Glomerular visceral epithelial cell (primary cell): Measurements from ENCODE around the gene SYCP2.
"Not testable (repeated sequence)": the region's sequence is repeated elsewhere in the genome, so short reads cannot be mapped to it uniquely, and the experiment has no call there.

Experiments used
- DNase-seq: peaks from one replicate; pipeline ENCODE4 v3.0.0-alpha.2; 2016; ENCODE audit errors: extremely low spot score

SYCP2 gene

DNA sequence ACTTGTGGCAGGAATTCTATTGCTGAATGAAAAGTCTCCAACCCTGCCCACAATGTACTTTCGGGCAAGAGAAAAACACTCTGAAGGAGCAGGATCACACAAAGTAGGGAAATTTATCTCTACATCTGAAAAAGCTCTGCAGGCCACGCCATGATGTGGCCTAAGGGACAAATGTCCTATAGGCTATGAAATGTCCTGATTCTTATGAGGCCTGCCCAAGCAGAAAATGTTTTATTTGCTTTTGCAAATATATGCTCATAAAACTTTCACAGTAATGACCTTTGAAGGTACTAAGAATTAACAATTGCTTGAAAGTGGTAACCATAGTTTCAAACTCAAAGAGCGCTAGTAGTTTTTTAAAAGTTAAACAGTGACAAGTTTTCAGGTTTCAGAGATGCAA is 31.0 kb downstream of the SYCP2 start:
- no peak for DNase-seq

DNA sequence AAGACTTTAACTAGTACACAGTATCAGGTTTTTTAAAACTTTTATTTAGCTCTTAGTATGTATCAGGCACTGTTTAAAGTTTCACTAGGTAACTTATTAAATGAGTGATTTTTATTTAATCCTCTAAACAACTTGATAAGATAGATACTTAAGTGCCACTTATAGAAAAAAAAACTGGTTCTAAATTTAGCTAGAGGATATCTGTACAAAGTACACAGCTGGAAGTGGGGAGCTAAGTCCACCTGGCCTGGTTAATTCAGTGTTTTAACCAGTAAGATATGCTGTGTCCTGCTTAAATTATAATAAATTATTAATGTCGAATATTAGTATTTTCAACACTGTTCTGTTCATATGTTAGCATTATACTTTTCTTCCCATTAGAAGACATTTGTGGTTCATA is 37.5 kb downstream of the SYCP2 start:
- no peak for DNase-seq

DNA sequence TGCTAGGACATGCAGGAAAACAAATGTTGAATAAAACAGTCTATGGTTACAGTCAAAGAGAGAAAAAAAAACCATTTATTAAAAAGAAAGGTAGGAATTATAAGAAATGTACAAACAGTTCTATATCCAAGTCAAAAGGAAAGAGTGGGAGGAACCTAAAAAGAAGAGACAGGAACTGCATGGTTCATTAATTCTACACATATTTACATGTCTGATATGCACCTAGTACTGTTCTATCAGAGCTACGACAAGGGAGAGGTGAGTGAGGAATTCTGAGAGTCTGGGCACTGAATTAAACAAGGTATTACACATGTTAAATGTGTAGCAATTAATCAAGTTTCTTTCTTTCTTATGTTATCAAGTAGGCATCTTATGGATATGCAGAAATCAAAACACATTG is 41.9 kb downstream of the SYCP2 start:
- no peak for DNase-seq

DNA sequence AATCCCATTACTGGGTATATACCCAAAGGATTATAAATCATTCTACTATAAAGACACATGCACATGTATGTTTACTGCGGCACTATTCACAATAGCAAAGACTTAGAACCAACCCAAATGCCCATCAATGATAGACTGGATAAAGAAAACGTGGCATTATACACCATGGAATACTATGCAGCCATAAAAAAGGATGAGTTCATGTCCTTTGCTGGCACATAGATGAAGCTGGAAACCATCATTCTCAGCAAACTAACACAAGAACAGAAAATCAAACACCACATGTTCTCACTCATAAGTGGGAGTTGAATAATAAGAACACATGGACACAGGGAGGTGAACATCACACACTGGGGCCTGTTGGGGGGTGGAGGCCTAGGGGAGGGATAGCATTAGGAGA is 43.4 kb downstream of the SYCP2 start:
- not testable (repeated sequence) for DNase-seq

DNA sequence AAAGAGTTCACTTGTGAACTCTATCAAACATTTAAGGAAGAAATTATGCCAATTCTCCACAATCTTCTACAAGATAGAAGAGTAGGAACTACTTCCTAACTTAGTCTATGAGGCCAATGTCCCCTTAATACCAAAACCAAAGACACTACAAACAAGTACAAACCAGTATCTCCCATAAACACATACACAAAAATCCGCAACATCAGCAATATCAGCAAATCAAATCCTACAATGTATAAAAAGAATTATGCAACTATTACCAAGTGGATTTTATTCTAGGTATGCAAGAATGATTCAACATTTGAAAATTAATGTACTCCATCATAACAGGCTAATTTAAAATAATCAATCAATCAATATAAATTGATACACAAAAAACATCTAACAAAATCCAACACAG is 45.4 kb downstream of the SYCP2 start:
- no peak for DNase-seq

DNA sequence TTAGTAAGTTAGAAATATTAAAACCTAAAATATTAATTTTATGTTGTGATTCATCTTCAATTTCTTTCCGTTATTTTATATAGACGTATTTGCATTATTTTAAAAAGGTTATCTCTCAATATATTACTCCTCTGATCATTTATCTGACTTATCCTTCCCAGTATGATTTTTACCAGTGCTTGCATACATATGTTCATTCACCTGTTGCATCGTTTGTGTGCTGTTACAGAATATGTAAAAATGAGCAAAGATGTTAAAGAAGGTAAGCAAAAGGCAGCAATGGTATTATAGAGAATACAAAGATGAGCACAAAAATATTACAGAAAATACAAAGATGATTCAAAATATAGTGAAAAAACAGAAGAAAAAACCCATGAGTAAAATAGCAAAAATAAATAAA is 48.9 kb downstream of the SYCP2 start:
- DNase-seq: no peak

DNA sequence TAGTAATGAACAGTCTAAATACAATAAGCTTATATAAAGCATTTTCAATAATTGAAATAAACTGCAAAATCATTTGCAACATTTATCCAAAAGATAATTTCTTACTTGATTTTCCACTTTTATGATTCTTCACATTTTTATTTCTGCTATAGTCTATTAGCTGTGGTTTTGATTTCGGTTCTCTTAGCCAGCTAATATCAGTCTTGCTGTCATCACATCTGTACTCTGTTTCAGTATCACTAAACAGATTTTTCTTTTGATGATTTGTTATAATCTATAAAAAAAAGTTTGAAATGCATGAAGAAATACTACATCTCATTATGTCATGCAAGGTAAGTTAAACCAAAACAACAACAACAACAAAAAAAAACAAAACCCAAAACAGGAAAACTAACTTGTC is 53.2 kb downstream of the SYCP2 start:
- no peak for DNase-seq

DNA sequence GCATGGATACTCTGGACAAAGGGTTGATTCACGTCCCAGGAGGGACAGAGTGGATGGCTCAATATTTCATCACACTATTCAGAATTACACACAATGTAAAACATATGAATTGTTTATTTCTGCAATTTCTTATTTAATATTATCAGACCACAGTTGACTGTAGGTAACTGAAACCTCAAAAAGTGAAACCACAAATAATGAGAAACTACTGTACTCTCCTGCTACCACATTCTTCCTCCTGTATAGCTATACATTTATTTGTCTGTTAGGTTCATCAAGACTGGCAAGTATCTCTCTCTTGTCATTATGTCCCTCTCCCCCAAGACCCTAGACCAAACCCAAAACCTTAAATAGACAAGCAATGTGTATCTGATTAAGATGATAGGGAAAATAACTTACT is 60.0 kb downstream of the SYCP2 start:
- no peak for DNase-seq

DNA sequence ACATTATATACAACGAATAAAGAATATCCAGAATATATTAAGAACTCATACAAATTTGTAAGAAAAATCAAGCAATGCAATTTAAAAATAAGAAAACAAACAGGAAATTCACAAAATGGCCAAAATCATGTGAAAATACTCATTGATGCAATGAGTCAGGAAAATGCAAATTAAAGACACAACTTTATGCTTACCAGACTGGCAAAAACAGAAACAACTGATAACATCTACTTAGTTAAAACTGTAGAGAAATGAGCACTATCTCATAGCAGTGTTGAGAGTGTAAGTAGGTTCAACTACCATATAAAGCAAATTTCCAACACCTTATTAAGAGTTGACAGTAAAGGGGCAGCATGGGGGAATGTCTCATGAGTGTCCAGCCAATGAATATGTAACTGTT is 62.3 kb downstream of the SYCP2 start:
- no peak for DNase-seq

DNA sequence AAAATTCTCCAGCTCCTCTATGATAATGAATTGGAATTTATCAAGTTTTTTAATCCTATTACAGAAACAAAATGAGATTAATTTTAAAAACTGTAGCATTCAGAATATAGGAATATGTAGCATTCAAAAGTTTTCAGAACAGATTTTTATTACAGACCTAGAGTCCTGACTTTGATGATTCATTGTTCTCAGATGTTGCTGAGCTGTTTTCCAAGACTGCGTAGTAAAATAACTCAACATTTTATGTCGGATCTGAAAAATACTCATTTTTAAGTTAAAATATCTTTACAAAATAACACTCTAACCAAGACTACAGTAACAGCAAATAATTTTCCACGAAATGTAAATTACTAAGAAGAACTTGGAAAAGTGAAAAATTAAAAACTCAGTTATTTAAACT is 67.1 kb downstream of the SYCP2 start:
- DNase-seq: no peak

DNA sequence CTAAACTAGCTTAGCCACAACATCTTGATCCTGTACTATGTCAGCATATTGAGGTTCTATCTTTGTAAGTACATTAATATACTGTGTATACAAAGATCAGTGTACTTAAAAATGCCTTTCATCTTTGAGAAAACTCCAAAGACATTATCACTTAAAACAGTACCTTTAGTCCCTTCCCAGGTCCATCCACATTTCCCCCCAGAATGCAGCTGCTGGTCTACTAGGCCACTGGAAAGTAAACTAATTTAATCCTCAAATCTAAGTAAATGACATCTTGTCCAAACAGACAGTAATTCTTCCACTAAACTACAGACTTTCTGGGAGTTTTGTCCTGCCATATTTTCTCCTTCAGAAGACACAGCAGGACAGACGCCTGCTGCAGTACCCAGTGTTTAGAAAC is 68.7 kb downstream of the SYCP2 start:
- no peak for DNase-seq

DNA sequence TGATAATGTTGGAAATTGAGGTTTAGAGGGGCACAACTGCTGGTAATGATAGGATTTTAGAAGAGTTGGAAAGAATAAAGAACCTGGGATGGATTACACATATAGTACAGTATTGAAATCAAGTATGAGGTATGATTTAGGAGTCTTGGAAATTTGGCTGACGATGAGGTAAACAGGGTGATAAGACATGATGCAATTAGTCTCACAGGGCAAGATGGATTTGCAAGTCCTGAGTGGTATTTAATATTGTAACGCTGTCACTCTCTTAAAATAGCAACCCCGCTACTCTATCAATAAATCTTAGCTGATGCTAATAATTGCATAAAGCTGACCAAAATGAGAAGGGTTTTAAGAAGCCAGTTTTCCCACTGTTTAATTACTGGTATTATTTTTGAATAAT is 70.4 kb downstream of the SYCP2 start:
- no peak for DNase-seq

DNA sequence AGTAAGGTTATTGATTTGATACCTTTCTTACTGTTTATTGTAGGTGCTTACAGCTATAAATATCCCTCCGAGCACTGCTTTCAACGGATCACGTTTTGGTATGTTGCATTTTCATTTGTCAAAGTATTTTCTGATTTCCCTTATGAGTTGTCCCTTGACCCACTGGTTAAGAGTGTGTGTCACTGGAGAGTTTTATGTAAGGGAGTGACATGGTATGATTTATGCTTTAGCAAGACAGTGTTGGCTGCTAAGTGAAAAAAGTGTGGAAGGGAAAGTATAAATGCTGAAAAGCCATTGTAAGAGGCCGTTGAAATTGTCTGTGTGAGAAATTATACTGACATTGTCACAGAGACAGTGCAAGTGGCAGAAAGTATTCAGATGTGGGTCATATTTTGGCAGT is 72.0 kb downstream of the SYCP2 start:
- no peak for DNase-seq

DNA sequence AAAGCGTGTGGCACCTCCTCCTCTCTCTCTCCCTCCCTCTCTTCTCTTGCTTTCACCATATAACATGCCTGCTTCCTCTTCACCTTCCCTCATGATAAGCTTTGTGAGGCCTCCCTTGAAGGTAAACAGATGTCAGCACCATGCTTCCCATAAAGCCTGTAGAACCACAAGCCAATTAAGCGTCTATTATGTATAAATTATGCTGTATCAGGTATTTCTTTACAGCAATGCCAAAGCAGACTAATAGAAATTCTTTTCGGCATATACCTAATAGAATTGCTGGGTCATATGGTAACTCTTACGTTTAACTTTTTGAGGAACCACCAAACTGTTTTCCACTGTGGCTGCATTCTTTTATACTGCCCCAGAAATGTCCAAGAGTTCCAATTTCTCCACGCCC is 75.0 kb downstream of the SYCP2 start:
- DNase-seq: no peak

DNA sequence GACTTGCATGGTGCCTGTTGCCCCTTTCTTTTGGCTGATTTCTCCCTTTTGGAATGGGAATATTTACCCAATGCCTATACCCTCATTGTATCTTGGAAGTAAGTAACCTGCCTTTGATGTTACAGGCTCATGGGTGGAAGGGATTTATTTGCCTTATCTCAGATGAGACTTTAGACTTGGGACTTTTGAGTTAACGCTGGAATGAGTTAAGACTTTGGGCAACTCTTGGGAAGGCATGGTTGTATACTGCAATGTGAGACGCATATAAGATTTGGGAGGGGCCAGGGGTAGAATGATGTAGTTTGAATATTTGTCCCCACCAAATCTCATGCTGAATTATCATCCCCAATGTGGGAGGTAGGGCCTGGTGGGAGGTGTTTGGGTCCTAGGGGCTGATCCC is 75.5 kb downstream of the SYCP2 start:
- DNase-seq: no peak

DNA sequence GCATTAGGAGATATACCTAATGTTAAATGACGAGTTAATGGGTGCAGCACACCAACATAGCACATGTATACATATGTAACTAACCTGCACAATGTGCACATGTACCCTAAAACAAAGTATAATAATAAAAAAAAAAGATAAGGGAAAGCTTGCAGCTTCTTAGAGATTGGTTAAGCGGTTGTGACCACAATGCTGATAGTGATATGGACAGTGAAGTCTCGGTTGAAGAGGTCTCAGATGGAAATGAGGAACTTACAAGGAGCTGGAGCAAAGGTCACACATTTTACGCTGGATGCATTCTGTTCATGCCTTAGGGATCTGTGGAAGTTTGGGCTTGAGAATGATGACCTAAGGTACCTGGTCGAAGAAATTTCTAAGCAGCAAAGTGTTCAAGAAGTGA is 76.5 kb downstream of the SYCP2 start:
- DNase-seq: not testable (repeated sequence)

DNA sequence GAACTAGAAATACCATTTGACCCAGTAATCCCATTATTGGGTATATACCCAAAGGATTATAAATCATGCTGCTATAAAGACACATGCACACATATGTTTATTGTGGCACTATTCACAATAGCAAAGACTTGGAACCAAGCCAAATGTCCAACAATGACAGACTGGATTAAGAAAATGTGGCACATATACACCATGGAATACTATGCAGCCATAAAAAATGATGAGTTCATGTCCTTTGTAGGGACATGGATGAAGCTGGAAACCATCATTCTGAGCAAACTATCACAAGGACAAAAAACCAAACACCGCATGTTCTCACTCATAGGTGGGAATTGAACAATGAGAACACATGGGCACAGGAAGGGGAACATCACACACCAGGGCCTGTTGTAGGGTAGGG is 76.9 kb downstream of the SYCP2 start:
- not testable (repeated sequence) for DNase-seq

DNA sequence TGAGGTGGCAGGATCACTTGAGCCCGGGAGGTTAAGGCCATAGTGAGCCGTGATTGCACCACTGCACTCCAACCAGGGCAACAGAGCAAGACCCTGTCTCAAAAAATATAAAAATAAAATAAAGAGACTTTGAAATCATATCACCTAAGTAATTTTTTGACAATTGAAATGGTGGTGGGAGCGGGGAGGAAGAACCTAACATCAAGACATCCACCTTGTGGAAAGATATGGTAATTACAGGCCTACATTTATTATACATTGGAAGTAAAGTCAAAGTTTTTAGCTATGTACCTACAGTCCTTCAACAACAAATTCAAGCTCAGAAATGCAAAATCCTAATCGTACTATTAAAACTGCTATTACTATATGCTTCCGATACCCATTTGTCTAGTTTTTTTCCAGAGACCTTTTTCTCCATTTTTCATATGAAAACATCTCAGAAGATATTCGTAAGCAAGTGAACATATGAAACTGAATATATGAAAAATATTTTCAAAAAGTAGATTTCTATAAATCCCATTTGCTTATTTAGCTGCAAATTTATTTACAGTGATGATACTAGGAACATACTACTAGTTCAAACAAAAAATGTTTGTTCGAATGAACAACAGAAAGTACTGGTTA is 83.3 kb downstream of the SYCP2 start:
- peak; percentile 41 for DNase-seq

DNA sequence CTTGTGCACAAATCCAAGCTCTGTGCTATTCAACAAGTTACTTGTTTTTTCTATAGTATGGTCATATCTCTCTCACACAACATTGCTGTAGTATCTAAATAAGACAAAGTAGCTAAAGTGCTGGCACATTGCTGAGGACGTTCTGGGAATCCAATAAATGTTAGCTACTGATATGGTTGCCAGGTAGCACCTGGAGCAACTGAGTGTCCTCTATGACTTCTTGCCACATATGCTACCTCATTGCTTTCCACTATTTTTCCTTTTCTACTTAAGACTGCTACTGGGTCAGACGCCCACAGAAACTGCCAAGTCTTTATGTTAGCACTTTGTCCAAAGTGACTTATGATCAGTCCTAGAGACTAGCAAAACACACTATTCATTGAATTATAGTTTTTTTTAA is 85.3 kb downstream of the SYCP2 start:
- DNase-seq: no peak

DNA sequence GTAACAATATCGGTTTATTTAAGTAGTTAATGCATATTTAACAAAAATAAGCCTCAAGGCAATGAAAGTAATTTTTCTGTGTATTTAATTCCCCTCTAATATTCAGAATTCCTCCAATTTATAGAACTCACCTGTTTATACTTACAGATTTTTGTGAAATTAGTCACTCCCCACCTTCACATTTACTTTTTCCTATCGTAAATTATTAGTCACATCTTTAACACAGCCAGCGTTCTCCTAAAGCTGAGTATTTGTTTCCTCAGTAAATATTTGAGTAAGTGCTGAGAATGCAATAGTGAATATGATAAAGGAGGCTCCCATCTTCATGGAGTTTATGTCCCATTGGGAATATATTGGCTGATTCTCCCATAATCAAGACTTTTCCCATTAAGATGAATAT is 88.0 kb downstream of the SYCP2 start:
- DNase-seq: no peak

DNA sequence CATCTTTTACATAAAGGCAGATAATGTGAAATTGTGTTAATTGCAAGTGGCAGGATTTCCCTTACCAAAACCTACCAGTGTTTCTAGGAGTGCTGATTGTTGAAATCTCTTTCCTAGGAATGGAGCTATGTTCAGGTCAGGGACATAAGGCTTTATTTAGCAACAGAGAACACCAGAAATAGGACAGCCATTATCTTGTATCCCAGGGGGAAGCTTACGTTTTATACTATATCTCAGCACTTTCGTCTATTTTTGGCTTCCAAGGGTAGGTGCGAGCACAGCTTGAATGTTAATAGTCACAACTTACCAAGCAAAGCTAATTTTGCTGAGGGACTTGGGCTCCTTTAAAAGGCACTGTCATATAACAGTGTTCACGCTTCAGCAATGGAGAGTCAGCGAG is 94.0 kb downstream of the SYCP2 start:
- DNase-seq: no peak

DNA sequence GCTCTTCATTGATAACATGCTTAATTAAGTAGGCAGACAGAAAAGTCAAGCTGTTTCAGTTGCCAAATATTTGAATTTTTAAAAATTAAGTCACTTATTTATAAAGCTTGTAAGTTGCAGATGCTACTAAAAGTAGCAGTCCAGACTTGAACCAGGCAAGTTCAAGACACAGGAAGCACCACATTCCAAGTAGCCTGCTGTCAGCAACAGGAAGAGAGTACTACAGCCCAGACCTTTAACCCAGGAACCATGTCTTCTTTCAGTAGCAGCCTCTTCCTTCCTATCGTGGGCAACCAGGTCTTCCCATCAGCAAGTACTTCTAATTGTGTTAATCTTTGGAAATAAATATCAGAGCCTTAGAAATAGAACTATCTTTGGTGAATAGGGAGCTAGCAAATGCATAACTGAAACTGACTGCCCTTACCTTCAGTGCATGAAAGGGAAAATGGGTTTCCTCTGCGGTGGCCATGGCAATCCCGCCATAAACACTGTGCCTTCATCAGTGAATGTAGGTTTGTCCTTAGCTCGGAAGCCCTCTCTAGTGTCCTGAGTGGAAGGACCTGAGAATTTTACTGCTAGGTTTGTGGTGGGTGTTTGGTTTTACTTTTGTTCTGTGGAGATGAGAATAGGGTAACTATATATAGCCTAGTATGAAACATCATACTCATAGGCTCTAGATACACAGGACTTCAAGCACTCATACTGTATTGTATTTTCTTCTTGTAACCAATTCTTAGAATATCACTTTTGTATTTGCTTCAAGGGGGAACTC is 95.6 kb downstream of the SYCP2 start:
- DNase-seq: no peak

DNA sequence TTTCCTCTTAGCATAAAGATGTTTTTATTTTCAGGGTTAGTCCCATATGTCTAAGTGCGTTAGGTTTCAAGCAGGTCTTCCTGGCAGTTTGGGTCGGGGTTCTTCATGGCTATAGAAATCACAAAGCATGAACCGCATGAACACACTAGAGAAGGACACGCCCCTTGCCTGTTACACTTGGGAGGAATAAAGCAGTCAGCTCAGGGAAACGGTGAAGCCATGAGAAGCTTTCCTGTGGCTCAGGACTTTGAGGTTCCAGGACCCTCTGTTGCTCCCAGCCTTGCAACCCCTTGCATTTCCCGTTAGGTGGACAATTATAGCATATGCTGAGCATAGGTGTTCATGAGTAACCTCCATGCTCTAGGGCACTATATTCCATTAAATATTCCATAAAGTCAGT is 96.7 kb downstream of the SYCP2 start:
- DNase-seq: no peak
